Cardiac fibroblast (primary cell): Measurements from ENCODE around the gene RAB5A.

ENCODE experiments used
- DNase-seq, 2 donors: peaks; one replicate each; pipeline versions ENCODE4 v3.0.0 to v3.0.0-alpha.2; 2010; ENCODE audit warnings: low read depth in 2 of 2
- H3K4me3 ChIP-seq, 2 donors: replicated peaks in 1 of 2; 1 replicate in 1 of 2; 2 replicates in 1 of 2; pipeline ENCODE4 v1.5.1; 2011; ENCODE audit warnings: low read depth in 2 of 2, low read length in 2 of 2, mild to moderate bottlenecking in 2 of 2, moderate library complexity in 1 of 2
- CTCF ChIP-seq: IDR thresholded peaks from one replicate; pipeline ENCODE4 v1.5.1; 2011; ENCODE audit warnings: low read depth, mild to moderate bottlenecking, low read length, inconsistent platforms

RAB5A gene

DNA sequence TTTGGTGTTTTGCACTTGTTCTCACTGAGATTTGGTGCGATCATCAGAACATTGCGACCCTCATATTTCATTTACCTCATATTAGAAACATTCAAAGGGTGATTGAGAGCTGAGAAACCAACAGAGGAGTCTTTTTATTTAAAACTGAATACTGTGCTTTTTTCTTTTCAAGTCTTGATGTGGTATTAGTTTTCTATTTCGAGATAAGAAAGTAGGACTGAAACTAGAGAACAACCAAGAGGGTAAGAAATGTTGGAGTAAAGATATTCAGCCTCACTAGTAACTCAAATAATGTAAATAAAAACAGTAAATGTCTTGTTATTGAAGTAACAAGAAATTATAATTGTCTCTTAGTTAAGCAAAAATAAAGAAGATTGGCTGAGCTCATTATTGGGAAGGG lies 39.4 kb upstream of the RAB5A start:
- TF ChIP-seq CTCF = no peak
- no peak for DNase-seq
- no peak overlapping the region for H3K4me3 ChIP-seq

GRCh38 chr3:19911452-19911851 lies 35.4 kb upstream of the RAB5A start:
- no peak overlapping the region for H3K4me3 ChIP-seq
- DNase-seq = no peak
- no peak for TF ChIP-seq CTCF

DNA sequence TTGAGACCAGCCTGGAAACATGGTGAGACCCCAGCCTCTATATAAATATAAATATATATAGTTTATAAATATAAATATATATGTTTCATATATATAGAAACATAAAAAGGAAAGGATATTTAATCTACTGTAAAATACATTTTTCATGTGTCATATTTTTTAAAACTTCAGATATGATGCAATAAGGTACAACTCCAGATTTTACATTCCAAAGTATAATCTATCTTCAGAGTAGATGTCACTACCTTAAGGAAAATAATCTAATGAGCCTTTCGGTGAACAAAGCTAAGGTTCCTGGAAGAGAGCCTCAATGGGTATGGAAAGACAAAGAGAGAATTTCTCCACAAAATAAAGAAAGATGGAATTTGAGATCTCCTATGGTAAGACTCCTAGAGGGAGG lies 29.7 kb upstream of the RAB5A start:
- H3K4me3 ChIP-seq = no peak overlapping the region
- no peak for TF ChIP-seq CTCF
- DNase-seq = no peak

- TF ChIP-seq CTCF = no peak
- no peak for DNase-seq
- no peak overlapping the region for H3K4me3 ChIP-seq
Observed at GRCh38 chr3:19920401-19921080, 26.4 kb upstream of the RAB5A start.

DNA sequence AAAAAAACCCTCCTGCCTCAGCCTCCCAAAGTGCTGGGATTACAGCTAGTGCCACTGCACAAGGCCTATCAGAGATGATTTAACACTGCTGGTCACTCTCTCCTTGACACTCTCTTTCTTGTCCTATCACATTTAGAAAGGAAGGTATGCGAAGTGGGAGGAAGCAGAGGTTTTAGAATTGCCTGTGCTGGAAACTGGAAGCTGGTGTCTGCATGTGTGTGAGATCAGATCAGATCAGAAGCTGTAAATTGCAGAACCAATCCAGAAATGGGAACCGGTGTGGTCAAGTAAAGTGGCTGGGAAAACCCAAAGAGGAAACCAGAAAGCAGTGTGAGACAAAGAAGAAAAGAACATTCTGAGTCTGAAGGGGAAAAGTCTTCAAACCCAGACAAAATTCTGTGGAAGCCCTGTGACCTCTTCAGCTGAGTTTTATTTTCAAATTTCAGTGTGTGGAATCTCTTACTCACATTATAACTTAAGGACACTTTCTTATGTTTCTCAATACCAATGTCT lies 15.7 kb upstream of the RAB5A start:
- TF ChIP-seq CTCF = no peak
- no peak for DNase-seq
- no peak overlapping the region for H3K4me3 ChIP-seq

DNA sequence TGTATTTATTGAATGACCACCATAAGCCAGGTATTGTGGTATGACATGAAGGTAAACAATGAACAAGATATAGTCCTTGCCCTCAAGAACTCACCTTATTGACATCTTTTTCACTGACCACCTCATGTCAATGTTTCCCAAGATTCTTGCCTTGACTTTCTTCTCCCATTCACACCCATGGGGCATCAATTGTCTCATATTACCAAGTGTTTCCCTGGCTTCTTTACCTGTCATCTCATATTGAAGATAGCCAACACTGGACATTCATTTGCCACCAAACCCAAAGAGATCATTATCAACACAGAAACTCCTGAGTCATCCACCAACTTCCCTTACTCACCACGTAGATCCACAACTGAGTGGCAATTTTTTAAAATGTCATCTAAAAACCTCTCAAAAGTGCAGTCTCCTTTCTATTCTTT lies 15.1 kb upstream of the RAB5A start:
- no peak overlapping the region for H3K4me3 ChIP-seq
- peak in 1 of 2 donors; percentile 9 for DNase-seq
- no peak for TF ChIP-seq CTCF

DNA sequence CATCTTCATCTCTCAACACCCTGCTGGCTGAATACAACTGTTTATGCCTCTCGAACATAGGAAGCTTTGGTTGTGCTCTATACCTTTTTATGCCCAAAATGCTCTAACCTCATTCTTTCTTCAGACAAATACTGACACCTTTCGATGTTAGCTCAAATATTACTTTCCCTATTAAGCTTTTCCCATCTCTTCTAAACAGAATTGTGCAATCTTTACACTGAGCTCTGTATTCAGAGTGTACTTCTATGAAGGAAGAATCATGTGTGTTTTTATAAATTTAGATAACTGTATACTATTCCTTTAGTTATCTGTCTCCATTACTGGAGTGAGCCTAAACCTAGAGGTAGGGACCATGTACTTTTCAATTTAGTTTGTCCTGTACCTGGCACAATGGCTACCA lies 14.5 kb upstream of the RAB5A start:
- TF ChIP-seq CTCF = no peak
- no peak overlapping the region for H3K4me3 ChIP-seq
- DNase-seq = no peak
